Esophagus muscularis mucosa (tissue), 4 donors: ENCODE data around the gene PCNT. TPM values are rescaled to one million over a fixed set of nuclear protein-coding genes. Genes with fewer than 3 reads are reported as not detected.

Experiments used
- DNase-seq: peaks from one replicate; pipeline ENCODE4 v3.0.0-alpha.2; 2017; ENCODE audit errors: extremely low spot score
- H3K27ac ChIP-seq, 4 donors: fragments of 200-600 bp; sonication (generic); replicated peaks in 1 of 4; 1 replicate in 3 of 4; 2 replicates in 1 of 4; pipeline ENCODE4 v1.5.1; 2016 to 2019; ENCODE audit warnings: mild to moderate bottlenecking in 1 of 4
- H3K27me3 ChIP-seq, 4 donors: fragments of 200-600 bp; sonication (generic); one replicate each; pipeline versions ENCODE4 v1.5.1 to v1.6.0; 2016 to 2019
- H3K36me3 ChIP-seq, 4 donors: fragments of 200-600 bp; sonication (generic); one replicate each; pipeline ENCODE4 v1.5.1; 2016 to 2019
- H3K4me1 ChIP-seq, 4 donors: fragments of 200-600 bp; sonication (generic); one replicate each; pipeline ENCODE4 v1.5.1; 2016 to 2019
- H3K4me3 ChIP-seq, 4 donors: fragments of 200-600 bp; sonication (generic); 1 replicate in 2 of 4; 2 replicates in 2 of 4; pipeline ENCODE4 v1.5.1; 2016 to 2019; ENCODE audit warnings: mild to moderate bottlenecking in 4 of 4, moderate library complexity in 1 of 4
- H3K9me3 ChIP-seq, 4 donors: fragments of 200-600 bp; sonication (generic); 1 replicate in 3 of 4; 2 replicates in 1 of 4; pipeline ENCODE4 v1.5.1; 2016 to 2019
- EP300 ChIP-seq: sonication (generic); formaldehyde crosslinking; IDR thresholded peaks from one replicate; pipeline ENCODE4 v1.6.1; 2017; ENCODE audit warnings: antibody characterized with exemption
- POLR2A ChIP-seq: fragments of 450-650 bp; IDR thresholded peaks from one replicate; pipeline ENCODE4 v1.6.1; 2017; ENCODE audit warnings: antibody characterized with exemption, moderate library complexity, mild to moderate bottlenecking, low read depth
- POLR2AphosphoS5 ChIP-seq, 2 donors: sonication (generic); formaldehyde crosslinking; IDR thresholded peaks; one replicate each; pipeline ENCODE4 v1.6.1; 2017; ENCODE audit warnings: antibody characterized with exemption in 2 of 2
- WGBS: methylation state at CpG from one replicate; pipeline ENCODE4 v1.1.5; 2018; 5-methylcytosine and 5-hydroxymethylcytosine counted together
- intact Hi-C: fragments of 100-400 bp; cut with DNase I; formaldehyde crosslinking; loops from one replicate; pipeline ENCODE4 v1.15.1; 2023
- total RNA-seq, 4 donors: library from RNA; depleted of rRNA; stranded (reverse); fragments of >200 nt; gene quantifications; one replicate each; pipeline versions ENCODE4 v1.1.0 to v1.2.1, GENCODE V29; 2016
- TF ChIP-seq, protein P1 (sequence below), 3 experiments: fragments of 200-600 bp in 2 of 3; fragments of 450-650 bp in 1 of 3; sonication (generic) in 2 of 3; IDR thresholded peaks; one replicate each; pipeline ENCODE4 v1.5.1; 2017 to 2019; ENCODE audit warnings: antibody characterized with exemption in 3 of 3, mild to moderate bottlenecking in 2 of 3, moderate library complexity in 1 of 3

Gene PCNT
- total RNA-seq, 4 donors from 2014 or later = 21.2 to 35.1 (median 24.7) TPM

DNA sequence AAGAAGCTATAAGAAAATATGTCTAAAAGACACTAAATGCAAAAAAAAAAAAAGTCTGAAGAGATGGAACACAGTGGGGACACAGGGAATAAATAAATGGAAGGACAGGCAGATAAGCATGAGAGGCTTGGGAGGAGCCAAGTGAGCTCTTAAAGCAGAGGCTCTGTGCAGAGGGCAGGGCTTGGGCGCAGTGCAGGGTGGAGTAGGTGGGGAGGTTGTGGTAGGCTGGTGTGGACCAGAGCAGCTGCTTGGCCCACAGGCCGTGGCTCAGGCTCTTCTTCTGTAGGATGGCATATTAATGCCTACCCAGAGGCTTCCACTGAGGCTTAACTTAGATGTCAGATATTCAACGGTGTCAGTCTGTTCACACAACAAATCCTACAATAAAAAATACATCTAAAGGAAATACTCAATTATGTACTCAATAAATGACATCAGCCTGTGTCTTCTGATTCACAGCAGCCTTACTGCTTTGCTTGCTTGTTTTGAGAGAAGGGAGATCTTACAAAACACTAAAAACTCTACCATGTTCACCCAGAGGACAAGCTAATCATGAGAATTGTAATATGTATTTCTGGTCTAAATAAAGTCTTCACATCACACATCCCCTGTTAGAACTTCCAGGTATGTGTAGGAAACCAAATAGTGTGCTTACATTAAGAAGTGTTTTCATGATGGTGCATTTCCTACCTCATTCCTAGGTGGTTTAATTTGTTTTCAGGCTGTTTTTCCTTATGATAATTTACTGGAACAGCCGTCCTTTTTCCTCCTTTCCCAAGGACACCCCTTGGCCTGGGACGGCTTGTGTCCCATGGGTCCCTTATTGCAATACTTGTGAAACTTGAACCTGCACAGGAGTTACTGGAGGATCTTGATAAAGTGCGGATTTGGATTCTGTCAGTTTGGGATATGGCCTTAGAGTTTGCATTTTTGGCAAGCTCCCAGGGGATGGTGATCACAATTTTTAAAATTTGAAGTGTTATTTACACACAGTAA lies 159.6 kb downstream of the PCNT start:
- no peak for TF ChIP-seq POLR2A
- TF ChIP-seq POLR2AphosphoS5 (IDR thresholded peaks at IDR 0.05) = no peak
- TF ChIP-seq, protein P1, sequence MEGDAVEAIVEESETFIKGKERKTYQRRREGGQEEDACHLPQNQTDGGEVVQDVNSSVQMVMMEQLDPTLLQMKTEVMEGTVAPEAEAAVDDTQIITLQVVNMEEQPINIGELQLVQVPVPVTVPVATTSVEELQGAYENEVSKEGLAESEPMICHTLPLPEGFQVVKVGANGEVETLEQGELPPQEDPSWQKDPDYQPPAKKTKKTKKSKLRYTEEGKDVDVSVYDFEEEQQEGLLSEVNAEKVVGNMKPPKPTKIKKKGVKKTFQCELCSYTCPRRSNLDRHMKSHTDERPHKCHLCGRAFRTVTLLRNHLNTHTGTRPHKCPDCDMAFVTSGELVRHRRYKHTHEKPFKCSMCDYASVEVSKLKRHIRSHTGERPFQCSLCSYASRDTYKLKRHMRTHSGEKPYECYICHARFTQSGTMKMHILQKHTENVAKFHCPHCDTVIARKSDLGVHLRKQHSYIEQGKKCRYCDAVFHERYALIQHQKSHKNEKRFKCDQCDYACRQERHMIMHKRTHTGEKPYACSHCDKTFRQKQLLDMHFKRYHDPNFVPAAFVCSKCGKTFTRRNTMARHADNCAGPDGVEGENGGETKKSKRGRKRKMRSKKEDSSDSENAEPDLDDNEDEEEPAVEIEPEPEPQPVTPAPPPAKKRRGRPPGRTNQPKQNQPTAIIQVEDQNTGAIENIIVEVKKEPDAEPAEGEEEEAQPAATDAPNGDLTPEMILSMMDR (IDR thresholded peaks at IDR 0.05) = no peak
- no peak for TF ChIP-seq EP300
- 84% methylated on average over 6 of the region's 6 CpGs for WGBS
- H3K4me1 ChIP-seq = peaks cover 4 to 20% (median 12%) of the 10 kb centered on the region in 4 donors
- H3K36me3 ChIP-seq = peaks cover 7 to 49% (median 15%) of the 10 kb centered on the region in 4 donors
- no peaks in the 10 kb centered on the region for H3K9me3 ChIP-seq
- no peaks in the 10 kb centered on the region for H3K27me3 ChIP-seq
- H3K4me3 ChIP-seq = no peak overlapping the region
- DNase-seq = no peak
- H3K27ac ChIP-seq = no peak overlapping the region
- intact Hi-C loops = no loop called here

DNA sequence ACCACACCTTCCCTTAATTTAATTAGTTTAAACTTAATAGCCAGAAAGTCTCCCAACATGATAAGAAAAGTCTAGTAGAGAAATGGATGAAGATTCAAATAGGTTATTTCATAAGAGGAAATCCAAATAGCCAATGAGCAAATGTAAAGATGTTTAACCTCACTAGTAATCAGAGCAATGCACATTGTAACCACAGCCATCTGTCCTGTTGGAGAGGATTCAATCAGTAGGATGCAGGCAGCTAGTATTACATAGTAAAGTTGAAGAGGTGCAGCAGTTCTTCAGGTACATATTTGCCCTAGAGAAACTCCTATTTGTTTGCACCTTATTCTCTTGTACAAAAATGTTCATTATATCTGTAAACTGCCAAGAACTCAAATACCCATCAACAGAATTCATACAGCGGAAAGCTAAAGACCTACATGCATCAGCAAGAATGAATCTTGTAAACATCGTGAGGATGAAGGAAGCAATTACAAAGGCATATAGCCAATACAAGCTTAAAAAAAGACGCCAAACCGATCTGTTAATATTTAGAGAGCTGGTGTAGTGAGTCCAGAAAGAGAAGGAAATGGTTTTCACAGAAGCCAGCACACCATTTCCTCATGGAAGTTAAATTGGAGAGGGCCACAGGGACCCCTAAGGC lies 162.6 kb downstream of the PCNT start:
- H3K4me3 ChIP-seq = no peak overlapping the region

DNA sequence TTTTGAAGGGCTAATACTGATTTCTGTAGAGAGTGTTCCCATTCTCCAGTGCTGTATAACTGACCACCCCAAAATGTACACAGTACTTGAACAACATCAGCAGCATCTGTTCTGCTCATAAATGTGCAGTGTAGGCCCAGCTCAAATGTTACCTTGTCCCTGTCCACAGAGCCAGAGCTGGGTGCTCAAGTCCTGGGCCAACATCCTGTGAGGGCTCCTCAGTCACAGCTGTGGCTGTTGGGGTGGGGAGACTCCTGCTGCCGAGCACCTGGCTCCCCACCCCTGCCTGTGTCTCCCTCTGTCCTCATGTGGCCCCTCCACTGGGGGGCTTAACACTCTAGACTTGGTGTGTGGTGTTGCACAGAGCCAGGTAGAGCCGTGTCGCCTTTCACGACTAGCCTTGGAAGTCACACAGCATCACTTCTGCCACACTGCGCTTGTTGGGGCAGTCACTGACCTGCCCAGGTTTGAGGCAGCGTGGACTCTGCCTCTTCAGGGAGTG lies 165.3 kb downstream of the PCNT start:
- intact Hi-C loops = no loop called here
- DNase-seq = no peak
- no peak overlapping the region for H3K27ac ChIP-seq
- H3K27me3 ChIP-seq = no peaks in the 10 kb centered on the region
- H3K9me3 ChIP-seq = no peaks in the 10 kb centered on the region
- WGBS = 90% methylated on average over 6 of the region's 6 CpGs
- H3K36me3 ChIP-seq = peaks cover 13 to 67% (median 28%) of the 10 kb centered on the region in 4 donors
- H3K4me1 ChIP-seq = peaks cover 0 to 7% (median 0%) of the 10 kb centered on the region in 4 donors
- H3K4me3 ChIP-seq = no peak overlapping the region
- TF ChIP-seq, protein P1 (IDR thresholded peaks at IDR 0.05) = no peak
- no peak for TF ChIP-seq POLR2AphosphoS5 (IDR thresholded peaks at IDR 0.05)
- TF ChIP-seq EP300 = no peak
- no peak for TF ChIP-seq POLR2A

More for the DNA sequence above, 162.6 kb downstream of the PCNT start:
- no peak for TF ChIP-seq POLR2A
- TF ChIP-seq POLR2AphosphoS5 (IDR thresholded peaks at IDR 0.05) = no peak
- TF ChIP-seq, protein P1 (IDR thresholded peaks at IDR 0.05) = no peak
- no peak for TF ChIP-seq EP300
- 68% methylated on average over 4 of the region's 4 CpGs for whole genome bisulfite sequencing
- no peaks in the 10 kb centered on the region for H3K9me3 ChIP-seq
- peaks cover 0 to 17% (median 10%) of the 10 kb centered on the region in 4 donors for H3K4me1 ChIP-seq
- no peak overlapping the region for H3K27ac ChIP-seq
- intact Hi-C loops = no loop called here
- H3K36me3 ChIP-seq = peaks cover 8 to 48% (median 14%) of the 10 kb centered on the region in 4 donors
- no peak for DNase-seq
- no peaks in the 10 kb centered on the region for H3K27me3 ChIP-seq

DNA sequence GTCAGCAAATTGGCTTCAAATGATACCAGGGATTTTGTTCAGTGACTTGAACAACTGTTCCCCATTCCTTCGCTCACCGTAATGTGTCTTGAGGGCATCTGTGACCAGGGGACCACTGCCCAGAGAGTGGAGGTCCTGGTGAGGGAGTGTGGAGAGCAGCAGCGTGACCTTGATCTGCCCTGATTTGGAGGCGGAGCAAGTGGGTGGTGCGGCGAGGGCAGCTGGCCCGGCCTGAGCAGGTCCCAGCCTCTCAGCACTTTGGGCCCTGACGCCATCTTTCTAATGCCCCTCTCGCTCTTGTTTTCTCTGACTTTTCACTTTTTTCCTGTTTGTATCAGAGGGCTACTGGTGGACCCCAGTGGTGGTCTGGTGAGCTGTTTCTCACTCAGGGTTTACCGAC lies 165.8 kb downstream of the PCNT start:
- Histone ChIP-seq H3K4me3 (no peak overlapping the region), H3K27ac (no peak overlapping the region), H3K27me3 (no peaks in the 10 kb centered on the region), H3K4me1 (peaks cover 0 to 7% (median 0%) of the 10 kb centered on the region in 4 donors), H3K9me3 (no peaks in the 10 kb centered on the region), H3K36me3 (peaks cover 13 to 67% (median 31%) of the 10 kb centered on the region in 4 donors)
- DNase-seq = no peak
- TF ChIP-seq, protein P1 (IDR thresholded peaks at IDR 0.05) = no peak
- TF ChIP-seq POLR2AphosphoS5 (IDR thresholded peaks at IDR 0.05) (no peak), EP300 (no peak), POLR2A (no peak)
- 91% methylated on average over 10 of the region's 10 CpGs for WGBS
- intact Hi-C loops = no loop called here
